Measurements from ENCODE around the gene TMEM190.
A peak's percentile ranks its signal among the peaks of the same experiment; 100 is the strongest.

Gene TMEM190

GRCh38 chr19:55348317-55349034, 28.1 kb upstream of the TMEM190 start:
- no peak for DNase-seq
- in situ Hi-C loops (cut with HindIII; ENCODE audit: low pct_ligation_motif_present, low pct_unique_long_range_greater_than_20kb, low sequenced_read_pairs), result no loop called here

DNA sequence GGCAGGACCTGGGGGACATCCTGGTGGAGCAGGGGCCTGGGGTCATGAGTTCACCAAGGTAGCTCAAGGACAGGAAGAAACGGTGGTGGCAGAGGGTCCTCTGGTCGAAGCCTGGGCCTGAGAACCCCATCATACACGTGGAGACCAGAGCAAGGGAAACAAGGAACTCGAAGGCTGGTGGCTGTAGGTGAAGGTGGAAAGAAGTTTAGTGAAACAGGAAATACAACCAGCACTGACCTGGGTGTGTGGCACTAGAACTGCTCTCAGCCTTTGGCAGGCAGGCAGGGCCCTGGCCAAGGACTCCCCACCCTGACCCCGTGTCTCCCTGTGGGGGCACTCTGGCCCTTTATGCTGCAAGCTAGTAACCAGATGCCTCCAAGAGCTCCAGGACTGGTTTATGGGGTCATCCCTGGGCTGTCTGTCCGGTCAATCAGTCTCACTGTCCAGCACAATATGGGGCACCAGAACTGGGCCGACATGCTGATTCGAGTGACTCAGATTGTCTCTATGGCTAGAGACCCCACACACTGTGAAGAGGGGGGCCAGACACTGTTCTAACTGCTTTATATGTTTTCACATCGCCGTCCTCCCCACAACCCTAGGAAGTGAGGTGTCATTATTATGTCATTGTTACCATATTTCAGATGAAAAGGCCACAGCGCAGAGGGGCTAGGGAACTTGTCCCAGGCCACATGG, 25.9 kb upstream of the TMEM190 start:
- in situ Hi-C loops (cut with HindIII; ENCODE audit: low pct_ligation_motif_present, low pct_unique_long_range_greater_than_20kb, low sequenced_read_pairs), result no loop called here
- no peak for DNase-seq

GRCh38 chr19:55352040-55352439, 24.6 kb upstream of the TMEM190 start:
- no peak for DNase-seq
- in situ Hi-C loops (cut with HindIII; ENCODE audit: low pct_ligation_motif_present, low pct_unique_long_range_greater_than_20kb, low sequenced_read_pairs), result no loop called here

GRCh38 chr19:55352549-55353145, 24.0 kb upstream of the TMEM190 start:
- no peak for DNase-seq

DNA sequence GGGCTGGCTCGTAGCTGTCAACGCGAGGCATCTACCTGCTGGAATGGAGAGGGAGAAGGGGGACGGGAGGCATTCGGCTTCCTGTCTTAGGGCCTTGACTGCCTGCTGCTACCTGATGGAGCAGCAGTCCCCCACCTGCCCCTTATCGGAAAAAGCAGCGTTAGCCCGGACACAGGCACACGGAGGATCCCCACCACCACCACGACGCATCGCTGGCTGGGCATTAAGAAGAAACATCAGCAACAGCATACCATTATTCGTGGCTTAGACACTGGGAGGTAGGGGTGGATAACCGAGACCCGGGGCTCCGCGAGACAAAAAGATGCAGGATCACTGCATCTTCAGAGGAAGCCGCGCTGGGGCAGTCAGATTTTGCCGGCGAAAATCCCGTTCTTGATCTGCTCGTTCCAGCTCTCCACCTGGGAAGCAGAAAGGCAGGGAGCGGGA, 23.2 kb upstream of the TMEM190 start:
- in situ Hi-C loops (cut with HindIII; ENCODE audit: low pct_ligation_motif_present, low pct_unique_long_range_greater_than_20kb, low sequenced_read_pairs), result no loop called here
- no peak for DNase-seq

More at GRCh38 chr19:55352549-55353145, 24.0 kb upstream of the TMEM190 start:
- in situ Hi-C loops (cut with HindIII; ENCODE audit: low pct_ligation_motif_present, low pct_unique_long_range_greater_than_20kb, low sequenced_read_pairs), result no loop called here

DNA sequence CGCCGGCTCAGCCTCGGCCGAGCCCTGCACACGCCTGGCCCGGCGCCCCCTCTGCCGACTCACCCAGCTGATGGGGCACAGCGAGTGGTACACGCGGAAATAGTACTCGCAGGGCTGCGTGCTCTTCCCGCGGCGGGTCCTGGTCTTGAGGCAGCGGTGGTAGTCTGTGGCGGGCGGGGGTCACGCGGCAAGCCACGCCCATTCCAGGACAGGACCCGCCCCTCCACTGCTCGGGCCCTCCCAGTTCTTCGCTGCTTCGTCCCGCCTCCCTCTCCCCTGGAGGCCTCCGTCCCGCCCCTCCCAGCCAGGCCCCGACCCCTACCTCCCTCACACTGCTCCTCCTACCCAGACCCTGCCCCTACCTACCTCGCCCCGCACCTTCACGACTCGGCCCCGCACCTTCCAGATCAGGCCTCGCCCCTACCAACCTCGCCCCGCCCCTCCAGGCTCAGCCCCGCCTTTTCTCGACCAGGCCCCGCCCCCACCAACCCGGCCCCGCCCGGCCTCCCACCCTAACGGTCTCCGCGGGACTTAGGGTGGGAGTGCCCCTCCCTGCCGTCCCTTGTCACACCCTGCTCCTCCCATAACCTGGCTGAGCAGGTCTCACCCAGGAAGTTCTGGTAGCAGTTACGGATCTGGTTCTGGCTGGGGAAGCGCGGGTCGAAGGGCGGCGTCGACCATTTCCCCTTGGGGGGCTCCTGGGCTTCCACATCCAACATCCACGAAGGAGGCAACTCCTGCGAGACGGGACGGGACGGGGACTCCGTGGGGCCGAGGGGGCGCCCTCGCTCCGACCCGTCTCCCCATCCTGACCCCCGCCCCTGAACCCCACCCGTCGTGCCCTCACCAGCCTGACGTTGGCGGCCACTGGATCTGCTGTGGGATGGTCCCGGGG, 22.6 kb upstream of the TMEM190 start:
- DNase-seq, result peak; percentile 45
- in situ Hi-C loops (cut with HindIII; ENCODE audit: low pct_ligation_motif_present, low pct_unique_long_range_greater_than_20kb, low sequenced_read_pairs), result no loop called here

- no peak for DNase-seq
- in situ Hi-C loops (cut with HindIII; ENCODE audit: low pct_ligation_motif_present, low pct_unique_long_range_greater_than_20kb, low sequenced_read_pairs), result no loop called here
These were observed 21.9 kb upstream of the TMEM190 start, which contains the start of gene COX6B2 for GRCh38 chr19:55354698-55355212. COX6B2 (minus strand) TSS chr19:55354719; CDS start chr19:55354521, 198 bp downstream.

DNA sequence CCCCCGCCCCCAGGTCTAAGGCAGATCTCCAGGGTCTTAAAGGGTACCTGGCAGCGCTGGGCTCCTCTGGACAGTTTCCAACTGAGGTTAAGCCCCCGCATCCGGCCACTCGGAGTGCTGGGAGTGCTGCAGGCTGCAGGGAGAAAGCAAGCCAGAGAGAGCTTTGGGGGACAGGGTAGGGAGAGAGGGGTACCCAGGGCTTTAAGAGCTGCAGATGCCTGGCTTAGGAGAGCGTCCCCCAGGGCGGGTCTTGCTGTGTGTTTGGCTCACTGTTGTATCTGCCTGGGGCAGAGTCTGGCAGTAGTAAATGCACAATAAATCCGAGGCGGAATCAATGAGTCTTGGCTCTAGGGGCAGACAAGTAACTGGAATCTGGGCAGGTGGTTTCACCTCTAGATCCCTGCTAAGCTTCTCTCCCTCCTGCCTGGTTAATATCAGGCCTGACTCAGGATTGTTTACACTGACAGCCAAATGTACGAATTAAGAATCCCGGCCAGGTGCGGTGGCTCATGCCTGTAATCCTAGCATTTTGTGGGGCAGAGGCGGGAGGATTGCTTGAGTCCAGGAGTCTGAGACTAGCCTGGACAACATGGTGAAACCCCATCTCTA, 21.3 kb upstream of the TMEM190 start:
- in situ Hi-C loops (cut with HindIII; ENCODE audit: low pct_ligation_motif_present, low pct_unique_long_range_greater_than_20kb, low sequenced_read_pairs), result no loop called here
- no peak for DNase-seq

GRCh38 chr19:55358493-55358892, 18.1 kb upstream of the TMEM190 start:
- in situ Hi-C loops (cut with HindIII; ENCODE audit: low pct_ligation_motif_present, low pct_unique_long_range_greater_than_20kb, low sequenced_read_pairs), result no loop called here
- no peak for DNase-seq

DNA sequence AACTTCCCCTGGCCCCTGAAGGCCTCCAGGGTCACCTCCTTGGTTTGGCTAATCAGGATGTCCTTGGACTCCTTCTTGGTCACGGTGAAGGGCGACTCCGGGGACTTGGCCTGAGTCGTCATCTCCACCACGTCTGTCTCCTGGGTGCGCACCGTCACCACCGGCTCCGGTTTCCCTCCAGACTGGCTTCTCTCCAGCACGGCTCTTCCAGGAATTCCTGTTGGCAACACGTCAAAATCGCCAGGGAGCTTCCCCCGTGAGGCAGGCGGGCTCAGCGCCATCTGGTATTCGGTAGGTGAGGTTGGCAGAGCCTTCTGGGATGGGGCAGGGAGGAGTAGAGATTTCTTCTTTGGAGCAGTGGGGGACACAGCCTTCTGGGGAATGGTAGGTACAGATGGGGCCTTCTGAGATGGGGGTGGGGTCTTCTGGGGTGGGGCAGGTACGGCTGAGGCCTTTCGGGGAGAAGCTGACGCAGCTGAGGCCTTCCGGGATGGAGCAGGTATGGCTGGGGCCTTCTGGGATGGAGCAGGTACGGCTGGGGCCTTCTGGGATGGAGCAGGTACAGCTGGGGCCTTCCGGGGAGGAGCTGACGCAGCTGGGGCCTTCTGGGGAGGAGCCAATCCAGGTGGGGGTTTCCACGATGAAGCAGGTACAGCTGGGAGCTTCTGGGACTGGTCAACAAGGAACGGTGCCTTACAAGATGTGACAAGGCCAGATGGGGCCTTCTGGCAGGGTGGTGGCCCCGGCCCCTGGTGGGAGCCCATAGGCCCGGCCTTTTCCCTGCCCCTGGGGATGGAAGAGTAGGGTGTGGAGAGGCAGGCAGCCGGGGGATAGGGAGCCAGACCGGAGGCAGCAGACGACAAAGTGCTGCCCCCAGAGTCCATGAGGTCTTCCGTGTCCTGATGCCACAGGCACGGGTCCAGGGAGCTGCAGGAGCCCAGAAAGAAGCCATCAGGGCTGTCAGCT, 17.4 kb upstream of the TMEM190 start:
- in situ Hi-C loops (cut with HindIII; ENCODE audit: low pct_ligation_motif_present, low pct_unique_long_range_greater_than_20kb, low sequenced_read_pairs), result no loop called here

GRCh38 chr19:55360902-55361301, 15.7 kb upstream of the TMEM190 start:
- DNase-seq, result no peak
- in situ Hi-C loops (cut with HindIII; ENCODE audit: low pct_ligation_motif_present, low pct_unique_long_range_greater_than_20kb, low sequenced_read_pairs), result no loop called here

More for the DNA sequence above, 17.4 kb upstream of the TMEM190 start:
- no peak for DNase-seq

- no peak for DNase-seq
- in situ Hi-C loops (cut with HindIII; ENCODE audit: low pct_ligation_motif_present, low pct_unique_long_range_greater_than_20kb, low sequenced_read_pairs), result no loop called here
These were observed 14.2 kb upstream of the TMEM190 start for GRCh38 chr19:55362174-55362989.

GRCh38 chr19:55362990-55363716, 13.5 kb upstream of the TMEM190 start, which contains the start of gene GARIN5B:
GARIN5B (minus strand) TSS chr19:55363260; CDS start chr19:55363066, 194 bp downstream.
- in situ Hi-C loops (cut with HindIII; ENCODE audit: low pct_ligation_motif_present, low pct_unique_long_range_greater_than_20kb, low sequenced_read_pairs), result no loop called here
- DNase-seq, result no peak

GRCh38 chr19:55365245-55365644, 11.4 kb upstream of the TMEM190 start:
- no peak for DNase-seq
- in situ Hi-C loops (cut with HindIII; ENCODE audit: low pct_ligation_motif_present, low pct_unique_long_range_greater_than_20kb, low sequenced_read_pairs), result no loop called here

DNA sequence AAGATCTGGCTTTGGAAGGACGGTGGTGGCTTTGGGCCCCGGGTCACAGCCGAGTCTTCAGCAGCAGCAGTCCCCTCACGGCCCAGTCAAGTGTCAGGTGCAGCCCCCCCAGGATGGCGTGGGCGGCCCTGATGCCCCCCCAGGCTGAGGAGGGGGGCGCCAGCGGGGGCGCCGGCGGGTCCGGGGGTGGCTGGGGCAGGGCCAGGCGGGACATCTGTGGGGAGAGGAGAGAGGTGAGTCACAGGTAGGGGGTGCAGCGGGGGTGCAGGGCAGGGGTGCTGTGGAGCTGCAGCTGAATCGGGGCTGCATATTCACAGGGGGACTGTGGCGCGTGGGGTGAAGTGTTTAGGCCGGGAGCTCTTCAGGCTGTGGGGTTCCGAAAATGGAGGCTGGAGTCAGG, 10.7 kb upstream of the TMEM190 start:
- in situ Hi-C loops (cut with HindIII; ENCODE audit: low pct_ligation_motif_present, low pct_unique_long_range_greater_than_20kb, low sequenced_read_pairs), result no loop called here
- DNase-seq, result no peak

DNA sequence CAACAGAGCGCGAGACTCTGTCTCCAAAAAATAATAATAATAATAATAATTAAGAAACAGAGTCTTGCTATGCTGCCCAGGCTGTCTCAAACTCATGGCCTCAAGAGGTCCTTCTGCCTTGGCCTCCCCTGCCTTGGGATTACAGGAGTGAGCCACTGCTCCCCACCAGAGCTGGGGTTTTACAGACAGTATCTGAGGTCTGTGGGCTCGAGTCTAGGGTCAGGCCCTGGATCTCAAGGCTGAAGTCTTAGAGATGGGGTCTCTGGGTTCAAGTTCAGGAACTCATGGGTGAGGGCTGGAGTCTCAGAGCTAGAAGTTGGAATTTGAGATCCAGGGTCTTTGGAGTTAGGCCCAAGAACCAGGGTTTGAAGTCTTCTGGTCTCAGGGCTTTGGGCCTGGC, 9.8 kb upstream of the TMEM190 start:
- in situ Hi-C loops (cut with HindIII; ENCODE audit: low pct_ligation_motif_present, low pct_unique_long_range_greater_than_20kb, low sequenced_read_pairs), result no loop called here
- DNase-seq, result no peak
